ENCODE results near the gene ATP8A2. TPM values are rescaled to one million over a fixed set of nuclear protein-coding genes. Genes with fewer than 3 reads are reported as not detected.
"Not testable (repeated sequence)": the region's sequence is repeated elsewhere in the genome, so short reads cannot be mapped to it uniquely, and the experiment has no call there.

The ATP8A2 gene
- polyA plus RNA-seq, 3 donors: not detected

- WGBS (ENCODE audit: insufficient coverage): no CpG with 5 or more reads among the region's 1 CpG
Observed at GRCh38 chr13:25507841-25508240, 136.1 kb downstream of the ATP8A2 start.

GRCh38 chr13:25513060-25513459 is 141.3 kb downstream of the ATP8A2 start:
- H3K27me3 ChIP-seq (ENCODE audit: control insufficient read depth in 2 of 2, insufficient read depth in 2 of 2, low read length in 2 of 2); H3K36me3 ChIP-seq (replicated peaks in 1 of 2; ENCODE audit: control insufficient read depth in 1 of 2, insufficient read depth in 2 of 2, low read length in 2 of 2); H3K27me3 Mint-ChIP-seq (ENCODE audit: low read depth in 3 of 3); H2AFZ ChIP-seq (ENCODE audit: insufficient read depth, low read depth, low read length, poor library complexity, severe bottlenecking); H3K4me3 ChIP-seq (replicated peaks in 1 of 3; ENCODE audit: low read depth in 2 of 3, low read length in 3 of 3); H3K4me1 ChIP-seq (ENCODE audit: control insufficient read depth in 1 of 2, insufficient read depth in 2 of 2, low read length in 2 of 2); H3K4me2 ChIP-seq (replicated peaks; ENCODE audit: extremely low read depth, low read length, poor library complexity, severe bottlenecking); H3K27ac ChIP-seq (ENCODE audit: low read depth in 1 of 2, low read length in 2 of 2); H3K36me3 Mint-ChIP-seq; H3K9ac ChIP-seq (ENCODE audit: insufficient read depth, low read length, poor library complexity, severe bottlenecking); intact Hi-C loops (cut with micrococcal nuclease); H3K27ac Mint-ChIP-seq; H3K4me1 Mint-ChIP-seq; H4K20me1 ChIP-seq (ENCODE audit: insufficient read depth, low read length); DNase-seq; H3K4me3 Mint-ChIP-seq; H3K9me3 ChIP-seq (replicated peaks in 1 of 2; ENCODE audit: control insufficient read depth in 1 of 2, insufficient read depth in 1 of 2, low read length in 2 of 2); H3K79me2 ChIP-seq (ENCODE audit: insufficient read depth, low read length): not testable (repeated sequence)
- peaks cover 9 to 20% (median 13%) of the 10 kb centered on the region in 7 donors for H3K9me3 Mint-ChIP-seq
- 94% methylated on average over 14 of the region's 32 CpGs for WGBS (ENCODE audit: insufficient coverage)

More at GRCh38 chr13:25507841-25508240, 136.1 kb downstream of the ATP8A2 start:
- intact Hi-C loops (cut with micrococcal nuclease): no loop called here
- H3K27me3 Mint-ChIP-seq (ENCODE audit: low read depth in 3 of 3): peaks cover 0 to 2% (median 0%) of the 10 kb centered on the region in 3 donors
- Histone ChIP-seq H3K4me1 (ENCODE audit: control insufficient read depth in 1 of 2, insufficient read depth in 2 of 2, low read length in 2 of 2) (no peaks in the 10 kb centered on the region), H3K79me2 (ENCODE audit: insufficient read depth, low read length) (no peaks in the 10 kb centered on the region), H3K27ac (ENCODE audit: low read depth in 1 of 2, low read length in 2 of 2) (no peak overlapping the region), H2AFZ (ENCODE audit: insufficient read depth, low read depth, low read length, poor library complexity, severe bottlenecking) (no peak overlapping the region), H3K9me3 (replicated peaks in 1 of 2; ENCODE audit: control insufficient read depth in 1 of 2, insufficient read depth in 1 of 2, low read length in 2 of 2) (no peaks in the 10 kb centered on the region), H3K4me3 (replicated peaks in 1 of 3; ENCODE audit: low read depth in 2 of 3, low read length in 3 of 3) (no peak overlapping the region), H3K36me3 (replicated peaks in 1 of 2; ENCODE audit: control insufficient read depth in 1 of 2, insufficient read depth in 2 of 2, low read length in 2 of 2) (no peaks in the 10 kb centered on the region), H4K20me1 (ENCODE audit: insufficient read depth, low read length) (no peaks in the 10 kb centered on the region), H3K9ac (ENCODE audit: insufficient read depth, low read length, poor library complexity, severe bottlenecking) (no peak overlapping the region), H3K27me3 (ENCODE audit: control insufficient read depth in 2 of 2, insufficient read depth in 2 of 2, low read length in 2 of 2) (no peaks in the 10 kb centered on the region), H3K4me2 (replicated peaks; ENCODE audit: extremely low read depth, low read length, poor library complexity, severe bottlenecking) (no peak overlapping the region)
- H3K36me3 Mint-ChIP-seq: no peaks in the 10 kb centered on the region
- no peak for DNase-seq
- TF ChIP-seq CTCF (IDR thresholded peaks at IDR 0.05): no peak
- H3K27ac Mint-ChIP-seq: no peak overlapping the region
- H3K4me3 Mint-ChIP-seq: no peak overlapping the region
- no peaks in the 10 kb centered on the region for H3K4me1 Mint-ChIP-seq
- peaks cover 0 to 8% (median 4%) of the 10 kb centered on the region in 7 donors for H3K9me3 Mint-ChIP-seq

Data from CD14-positive monocyte (primary cell).